ENCODE measurements around the gene ABCB9. TPM values are rescaled to one million over a fixed set of nuclear protein-coding genes. Genes with fewer than 3 reads are reported as not detected.

The ABCB9 gene
- total RNA-seq, 6 experiments from 2014 or later, result 9.2 to 11.1 (median 10.0) TPM

DNA sequence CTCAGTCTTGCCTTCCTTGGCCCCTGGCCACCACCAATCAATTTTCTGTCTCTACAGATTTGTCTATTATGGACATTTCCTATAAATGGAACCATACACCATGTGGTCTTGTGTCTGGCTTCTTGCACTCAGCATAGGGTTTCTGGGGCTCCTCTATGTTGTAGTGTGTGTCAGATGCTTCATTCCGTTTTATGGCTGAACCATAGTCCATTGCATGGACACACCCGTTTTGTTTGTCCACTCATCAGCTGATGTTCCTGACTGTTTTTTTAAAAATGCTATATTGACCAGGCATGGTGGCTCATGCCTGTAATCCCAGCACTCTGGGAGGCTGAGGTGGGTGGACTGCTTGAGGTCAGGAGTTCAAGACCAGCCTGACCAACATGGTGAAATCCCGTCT lies 35.2 kb upstream of the ABCB9 start:
- H3K4me3 Mint-ChIP-seq, result no peak overlapping the region
- no peaks in the 10 kb centered on the region for H3K9me3 Mint-ChIP-seq
- peaks cover 8% of the 10 kb centered on the region for H3K27me3 Mint-ChIP-seq (ENCODE audit: insufficient read depth)
- no peak for DNase-seq
- TF ChIP-seq CTCF (IDR thresholded peaks at IDR 0.05), result no peak
- no peak overlapping the region for H3K27ac Mint-ChIP-seq
- peaks cover under 1% of the 10 kb centered on the region; the same call in 1 of the 2 replicates for H3K4me1 Mint-ChIP-seq (ENCODE audit: low read depth)
- H3K36me3 Mint-ChIP-seq (ENCODE audit: low read depth), result no peaks in the 10 kb centered on the region

GRCh38 chr12:123000578-123000977 lies 34.3 kb upstream of the ABCB9 start:
- no peak overlapping the region for H3K4me3 Mint-ChIP-seq
- no peak for DNase-seq
- H3K9me3 Mint-ChIP-seq, result no peaks in the 10 kb centered on the region
- H3K4me1 Mint-ChIP-seq (ENCODE audit: low read depth), result no peaks in the 10 kb centered on the region
- no peak for TF ChIP-seq CTCF (IDR thresholded peaks at IDR 0.05)
- no peak overlapping the region for H3K27ac Mint-ChIP-seq
- H3K27me3 Mint-ChIP-seq (ENCODE audit: insufficient read depth), result peaks cover 10% of the 10 kb centered on the region
- H3K36me3 Mint-ChIP-seq (ENCODE audit: low read depth), result no peaks in the 10 kb centered on the region

GRCh38 chr12:122999986-123000420 lies 33.7 kb upstream of the ABCB9 start:
- Mint-ChIP-seq H3K27me3 (ENCODE audit: insufficient read depth) (peaks cover 10% of the 10 kb centered on the region), H3K36me3 (ENCODE audit: low read depth) (no peaks in the 10 kb centered on the region), H3K27ac (no peak overlapping the region), H3K4me3 (no peak overlapping the region), H3K9me3 (no peaks in the 10 kb centered on the region), H3K4me1 (ENCODE audit: low read depth) (no peaks in the 10 kb centered on the region)
- no peak for DNase-seq
- no peak for TF ChIP-seq CTCF (IDR thresholded peaks at IDR 0.05)

- Mint-ChIP-seq H3K4me3 (no peak overlapping the region), H3K36me3 (ENCODE audit: low read depth) (no peaks in the 10 kb centered on the region), H3K4me1 (ENCODE audit: low read depth) (no peaks in the 10 kb centered on the region), H3K27ac (no peak overlapping the region), H3K9me3 (no peaks in the 10 kb centered on the region), H3K27me3 (ENCODE audit: insufficient read depth) (peaks cover 11% of the 10 kb centered on the region)
- no peak for TF ChIP-seq CTCF (IDR thresholded peaks at IDR 0.05)
- DNase-seq, result no peak
These were observed 33.1 kb upstream of the ABCB9 start for GRCh38 chr12:122999196-122999946.

DNA sequence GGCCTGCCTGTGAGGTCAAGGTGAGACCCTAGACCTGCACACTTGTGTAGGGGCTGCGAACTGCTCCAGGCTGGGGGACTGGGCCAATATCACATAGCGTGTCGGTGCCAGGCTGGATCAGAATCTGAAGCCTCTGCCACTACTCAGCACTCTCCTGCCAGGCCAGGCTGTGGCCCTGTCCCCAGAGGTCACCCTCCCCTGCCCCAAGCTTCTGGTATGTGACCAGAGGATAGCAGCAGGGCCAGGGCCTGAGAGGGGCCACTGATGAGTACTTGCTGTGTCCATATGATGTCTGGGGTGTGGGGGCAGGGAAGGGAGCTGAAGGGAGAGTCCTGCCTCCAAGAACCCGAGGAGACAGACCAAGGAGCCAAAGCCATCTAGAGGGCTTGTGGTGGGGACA lies 32.1 kb upstream of the ABCB9 start:
- no peak for TF ChIP-seq CTCF (IDR thresholded peaks at IDR 0.05)
- no peaks in the 10 kb centered on the region for H3K36me3 Mint-ChIP-seq (ENCODE audit: low read depth)
- H3K27ac Mint-ChIP-seq, result no peak overlapping the region
- H3K9me3 Mint-ChIP-seq, result no peaks in the 10 kb centered on the region
- no peak overlapping the region for H3K4me3 Mint-ChIP-seq
- H3K4me1 Mint-ChIP-seq (ENCODE audit: low read depth), result no peaks in the 10 kb centered on the region
- DNase-seq, result no peak
- peaks cover 6% of the 10 kb centered on the region for H3K27me3 Mint-ChIP-seq (ENCODE audit: insufficient read depth)

Data from HFFc6 (cell line).